Measurements from ENCODE around the gene PDE8B. TPM values are rescaled to one million over a fixed set of nuclear protein-coding genes. Genes with fewer than 3 reads are reported as not detected.
"Not testable (repeated sequence)": the region's sequence is repeated elsewhere in the genome, so short reads cannot be mapped to it uniquely, and the experiment has no call there.

PDE8B gene
- polyA plus RNA-seq, 1 donor (not counting 4 experiments of a cell fraction or from before 2014, with no cell fraction given): not detected

- TF ChIP-seq EZH2 (IDR thresholded peaks at IDR 0.05; ENCODE audit: low read length): no peak
- no peak for TF ChIP-seq CTCF (optimal IDR thresholded peaks at IDR 0.05 in 1 of 3, IDR thresholded peaks at IDR 0.05 in 1 of 3, conservative IDR thresholded peaks at IDR 0.05 in 1 of 3; ENCODE audit: extremely low read depth in 1 of 3, insufficient read depth in 2 of 3, low read length in 3 of 3)
- Histone ChIP-seq H3K4me3 (ENCODE audit: control insufficient read depth in 2 of 3, extremely low read depth in 1 of 3, insufficient read depth in 2 of 3, low read depth in 1 of 3, low read length in 3 of 3) (no peak overlapping the region), H3K27ac (ENCODE audit: control insufficient read depth, insufficient read depth, low read length) (no peak overlapping the region), H3K9ac (ENCODE audit: control insufficient read depth, extremely low read depth, insufficient read depth, low read length) (no peak overlapping the region), H3K36me3 (ENCODE audit: control insufficient read depth in 2 of 2, extremely low read depth in 1 of 2, insufficient read depth in 2 of 2, low read length in 2 of 2) (no peaks in the 10 kb centered on the region), H4K20me1 (ENCODE audit: control insufficient read depth, extremely low read depth, insufficient read depth, low read length) (no peaks in the 10 kb centered on the region), H3K9me3 (ENCODE audit: control insufficient read depth, low read depth, low read length) (no peaks in the 10 kb centered on the region), H3K79me2 (ENCODE audit: control insufficient read depth, insufficient read depth, low read length) (no peaks in the 10 kb centered on the region), H2AFZ (ENCODE audit: control insufficient read depth, low read length) (no peak overlapping the region), H3K4me1 (ENCODE audit: control insufficient read depth, extremely low read depth, insufficient read depth, low read length) (no peaks in the 10 kb centered on the region), H3K27me3 (ENCODE audit: control insufficient read depth, extremely low read depth, insufficient read depth, low read length) (no peaks in the 10 kb centered on the region), H3K9me1 (ENCODE audit: control insufficient read depth, extremely low read depth, insufficient read depth, low read length) (no peaks in the 10 kb centered on the region), H3K4me2 (ENCODE audit: control insufficient read depth, extremely low read depth, insufficient read depth, low read depth, low read length) (no peak overlapping the region)
- DNase-seq (ENCODE audit: low read depth, low spot score): no peak
- FAIRE-seq: no peak
- dilution Hi-C loops (cut with MboI; ENCODE audit: extremely low pct_ligation_motif_present, low sequenced_read_pairs): no loop called here
Observed at GRCh38 chr5:77379558-77380061, 169.1 kb downstream of the PDE8B start.

DNA sequence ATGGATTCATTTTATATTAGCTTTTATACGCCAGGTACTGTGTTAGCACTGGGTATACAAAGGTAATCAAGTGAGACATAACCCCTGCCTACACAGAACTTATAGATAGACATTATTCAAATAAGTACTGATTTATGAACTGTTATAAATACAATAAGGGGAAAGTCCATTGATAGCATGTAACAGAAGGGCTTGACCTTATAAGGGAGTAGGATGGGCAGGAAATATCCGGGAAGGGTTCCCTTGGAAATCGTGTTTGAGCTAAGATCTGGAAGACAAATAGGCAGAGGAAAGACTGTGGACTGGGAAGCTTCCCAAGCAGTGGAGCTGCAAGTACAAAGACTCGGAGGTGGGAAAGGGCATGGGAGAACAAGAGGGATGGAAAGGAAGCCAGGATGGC lies 170.2 kb downstream of the PDE8B start:
- no peaks in the 10 kb centered on the region for H3K9me3 ChIP-seq (ENCODE audit: control insufficient read depth, low read depth, low read length)
- dilution Hi-C loops (cut with MboI; ENCODE audit: extremely low pct_ligation_motif_present, low sequenced_read_pairs): no loop called here

GRCh38 chr5:77383336-77383735 lies 172.9 kb downstream of the PDE8B start:
- H3K9me3 ChIP-seq (ENCODE audit: control insufficient read depth, low read depth, low read length); H3K9me1 ChIP-seq (ENCODE audit: control insufficient read depth, extremely low read depth, insufficient read depth, low read length); H2AFZ ChIP-seq (ENCODE audit: control insufficient read depth, low read length); H3K4me1 ChIP-seq (ENCODE audit: control insufficient read depth, extremely low read depth, insufficient read depth, low read length); H3K9ac ChIP-seq (ENCODE audit: control insufficient read depth, extremely low read depth, insufficient read depth, low read length); H3K36me3 ChIP-seq (ENCODE audit: control insufficient read depth in 2 of 2, extremely low read depth in 1 of 2, insufficient read depth in 2 of 2, low read length in 2 of 2); H3K27ac ChIP-seq (ENCODE audit: control insufficient read depth, insufficient read depth, low read length); H4K20me1 ChIP-seq (ENCODE audit: control insufficient read depth, extremely low read depth, insufficient read depth, low read length); dilution Hi-C loops (cut with MboI; ENCODE audit: extremely low pct_ligation_motif_present, low sequenced_read_pairs); H3K4me3 ChIP-seq (ENCODE audit: control insufficient read depth in 2 of 3, extremely low read depth in 1 of 3, insufficient read depth in 2 of 3, low read depth in 1 of 3, low read length in 3 of 3); DNase-seq (ENCODE audit: low read depth, low spot score); FAIRE-seq; H3K4me2 ChIP-seq (ENCODE audit: control insufficient read depth, extremely low read depth, insufficient read depth, low read depth, low read length); H3K27me3 ChIP-seq (ENCODE audit: control insufficient read depth, extremely low read depth, insufficient read depth, low read length); H3K79me2 ChIP-seq (ENCODE audit: control insufficient read depth, insufficient read depth, low read length): not testable (repeated sequence)

More for the DNA sequence above, 170.2 kb downstream of the PDE8B start:
- H3K4me2 ChIP-seq (ENCODE audit: control insufficient read depth, extremely low read depth, insufficient read depth, low read depth, low read length): no peak overlapping the region
- H3K27ac ChIP-seq (ENCODE audit: control insufficient read depth, insufficient read depth, low read length): no peak overlapping the region
- no peaks in the 10 kb centered on the region for H3K4me1 ChIP-seq (ENCODE audit: control insufficient read depth, extremely low read depth, insufficient read depth, low read length)
- H3K79me2 ChIP-seq (ENCODE audit: control insufficient read depth, insufficient read depth, low read length): no peaks in the 10 kb centered on the region
- no peaks in the 10 kb centered on the region for H4K20me1 ChIP-seq (ENCODE audit: control insufficient read depth, extremely low read depth, insufficient read depth, low read length)
- no peak overlapping the region for H3K4me3 ChIP-seq (ENCODE audit: control insufficient read depth in 2 of 3, extremely low read depth in 1 of 3, insufficient read depth in 2 of 3, low read depth in 1 of 3, low read length in 3 of 3)
- H3K9ac ChIP-seq (ENCODE audit: control insufficient read depth, extremely low read depth, insufficient read depth, low read length): no peak overlapping the region
- no peaks in the 10 kb centered on the region for H3K27me3 ChIP-seq (ENCODE audit: control insufficient read depth, extremely low read depth, insufficient read depth, low read length)
- H3K36me3 ChIP-seq (ENCODE audit: control insufficient read depth in 2 of 2, extremely low read depth in 1 of 2, insufficient read depth in 2 of 2, low read length in 2 of 2): no peaks in the 10 kb centered on the region
- FAIRE-seq (no peak), DNase-seq (ENCODE audit: low read depth, low spot score) (no peak)
- H2AFZ ChIP-seq (ENCODE audit: control insufficient read depth, low read length): no peak overlapping the region
- no peaks in the 10 kb centered on the region for H3K9me1 ChIP-seq (ENCODE audit: control insufficient read depth, extremely low read depth, insufficient read depth, low read length)
- TF ChIP-seq EZH2 (IDR thresholded peaks at IDR 0.05; ENCODE audit: low read length): no peak
- no peak for TF ChIP-seq CTCF (optimal IDR thresholded peaks at IDR 0.05 in 1 of 3, IDR thresholded peaks at IDR 0.05 in 1 of 3, conservative IDR thresholded peaks at IDR 0.05 in 1 of 3; ENCODE audit: extremely low read depth in 1 of 3, insufficient read depth in 2 of 3, low read length in 3 of 3)

GRCh38 chr5:77386340-77386739 lies 175.9 kb downstream of the PDE8B start:
- H3K4me1 ChIP-seq (ENCODE audit: control insufficient read depth, extremely low read depth, insufficient read depth, low read length); H2AFZ ChIP-seq (ENCODE audit: control insufficient read depth, low read length); H3K79me2 ChIP-seq (ENCODE audit: control insufficient read depth, insufficient read depth, low read length); H3K36me3 ChIP-seq (ENCODE audit: control insufficient read depth in 2 of 2, extremely low read depth in 1 of 2, insufficient read depth in 2 of 2, low read length in 2 of 2); dilution Hi-C loops (cut with MboI; ENCODE audit: extremely low pct_ligation_motif_present, low sequenced_read_pairs); H3K4me2 ChIP-seq (ENCODE audit: control insufficient read depth, extremely low read depth, insufficient read depth, low read depth, low read length); H3K27ac ChIP-seq (ENCODE audit: control insufficient read depth, insufficient read depth, low read length); DNase-seq (ENCODE audit: low read depth, low spot score); H3K9ac ChIP-seq (ENCODE audit: control insufficient read depth, extremely low read depth, insufficient read depth, low read length); H4K20me1 ChIP-seq (ENCODE audit: control insufficient read depth, extremely low read depth, insufficient read depth, low read length); H3K4me3 ChIP-seq (ENCODE audit: control insufficient read depth in 2 of 3, extremely low read depth in 1 of 3, insufficient read depth in 2 of 3, low read depth in 1 of 3, low read length in 3 of 3); FAIRE-seq; H3K9me1 ChIP-seq (ENCODE audit: control insufficient read depth, extremely low read depth, insufficient read depth, low read length); H3K27me3 ChIP-seq (ENCODE audit: control insufficient read depth, extremely low read depth, insufficient read depth, low read length); H3K9me3 ChIP-seq (ENCODE audit: control insufficient read depth, low read depth, low read length): not testable (repeated sequence)

All from keratinocyte (primary cell).